ENCODE data around the gene NPAT.

DNA sequence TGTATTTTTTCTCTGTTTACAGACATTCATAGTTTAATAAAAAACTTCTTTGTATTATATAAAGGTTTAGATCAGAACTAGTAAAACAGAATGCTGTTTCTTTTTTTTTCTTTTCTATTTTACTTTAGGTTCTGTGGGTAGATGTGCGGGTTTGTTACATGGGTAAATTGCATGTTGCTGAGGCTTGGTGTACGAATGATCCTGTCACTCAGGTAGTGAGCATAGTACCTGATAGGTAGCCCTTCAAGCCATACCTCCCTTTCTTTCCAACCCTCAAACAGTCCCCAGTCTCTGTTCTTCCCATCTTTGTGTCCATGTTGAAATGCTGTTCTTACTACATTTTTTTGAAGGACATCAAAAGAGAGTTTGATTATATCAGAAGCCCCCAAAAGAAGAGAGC lies 3.6 kb upstream of the NPAT start:
- TF ChIP-seq KAT8 (CRISPR knock-in tag; IDR thresholded peaks at IDR 0.05) (no peak), ZBTB4 (CRISPR knock-in tag; IDR thresholded peaks at IDR 0.05; ENCODE audit: borderline replicate concordance) (no peak), CAMTA2 (CRISPR knock-in tag; IDR thresholded peaks at IDR 0.05; ENCODE audit: borderline replicate concordance) (no peak), NR3C1 (CRISPR knock-in tag; IDR thresholded peaks at IDR 0.05) (no peak), ZNF10 (CRISPR knock-in tag; IDR thresholded peaks at IDR 0.05; ENCODE audit: borderline replicate concordance, low read depth) (no peak), HNF4A (CRISPR knock-in tag; IDR thresholded peaks at IDR 0.05) (no peak), NFKBIZ (CRISPR knock-in tag; IDR thresholded peaks at IDR 0.05) (no peak), REST (IDR thresholded peaks at IDR 0.05; ENCODE audit: borderline replicate concordance in 1 of 2, low read depth in 1 of 2, low read length in 2 of 2) (no peak), ZNF780A (CRISPR knock-in tag; IDR thresholded peaks at IDR 0.05) (no peak), YY1 (IDR thresholded peaks at IDR 0.05; ENCODE audit: insufficient read depth, insufficient replicate concordance, low read depth, low read length) (no peak), ZNF597 (CRISPR knock-in tag; IDR thresholded peaks at IDR 0.05) (no peak), HCFC1 (IDR thresholded peaks at IDR 0.05; ENCODE audit: low read depth, low read length) (no peak), NR2C2 (CRISPR knock-in tag; IDR thresholded peaks at IDR 0.05; ENCODE audit: borderline replicate concordance) (no peak), YEATS2 (CRISPR knock-in tag; IDR thresholded peaks at IDR 0.05; ENCODE audit: borderline replicate concordance) (no peak)

Data from HepG2 (cell line).